ENCODE measurements around the gene APMAP. TPM values are rescaled to one million over a fixed set of nuclear protein-coding genes. Genes with fewer than 3 reads are reported as not detected.

APMAP gene
- total RNA-seq, 2 donors from 2014 or later: 43.9 to 63.3 TPM

DNA sequence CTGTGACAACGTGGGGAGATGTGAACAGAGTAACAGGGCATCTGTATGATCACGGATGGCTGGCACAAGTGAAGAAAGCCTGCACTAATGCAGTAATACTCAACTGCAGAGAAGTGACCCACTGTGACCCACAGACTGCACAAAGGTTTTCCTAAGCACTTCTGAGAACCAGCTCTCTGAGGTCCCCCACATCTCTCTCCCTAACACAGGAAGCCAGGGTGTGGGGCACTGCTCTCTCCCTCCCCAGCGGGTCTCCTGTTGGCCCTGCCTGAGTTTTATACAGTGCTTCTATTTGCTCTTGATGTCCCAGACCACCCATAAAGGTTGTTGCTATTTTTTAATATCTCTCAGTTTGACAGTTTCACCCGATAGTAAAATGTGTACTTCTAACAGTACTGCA lies 11.3 kb downstream of the APMAP start:
- intact Hi-C loops (cut with DNase I): no loop called here
- Histone ChIP-seq H3K36me3 (no peaks in the 10 kb centered on the region), H3K4me3 (no peak overlapping the region), H3K27ac (no peak overlapping the region), H3K4me1 (no peaks in the 10 kb centered on the region), H3K9ac (ENCODE audit: low read depth in 2 of 2, low read length in 2 of 2) (no peak overlapping the region), H3K27me3 (no peaks in the 10 kb centered on the region), H3K9me3 (no peaks in the 10 kb centered on the region)
- DNase-seq: no peak
- TF ChIP-seq, protein P1, sequence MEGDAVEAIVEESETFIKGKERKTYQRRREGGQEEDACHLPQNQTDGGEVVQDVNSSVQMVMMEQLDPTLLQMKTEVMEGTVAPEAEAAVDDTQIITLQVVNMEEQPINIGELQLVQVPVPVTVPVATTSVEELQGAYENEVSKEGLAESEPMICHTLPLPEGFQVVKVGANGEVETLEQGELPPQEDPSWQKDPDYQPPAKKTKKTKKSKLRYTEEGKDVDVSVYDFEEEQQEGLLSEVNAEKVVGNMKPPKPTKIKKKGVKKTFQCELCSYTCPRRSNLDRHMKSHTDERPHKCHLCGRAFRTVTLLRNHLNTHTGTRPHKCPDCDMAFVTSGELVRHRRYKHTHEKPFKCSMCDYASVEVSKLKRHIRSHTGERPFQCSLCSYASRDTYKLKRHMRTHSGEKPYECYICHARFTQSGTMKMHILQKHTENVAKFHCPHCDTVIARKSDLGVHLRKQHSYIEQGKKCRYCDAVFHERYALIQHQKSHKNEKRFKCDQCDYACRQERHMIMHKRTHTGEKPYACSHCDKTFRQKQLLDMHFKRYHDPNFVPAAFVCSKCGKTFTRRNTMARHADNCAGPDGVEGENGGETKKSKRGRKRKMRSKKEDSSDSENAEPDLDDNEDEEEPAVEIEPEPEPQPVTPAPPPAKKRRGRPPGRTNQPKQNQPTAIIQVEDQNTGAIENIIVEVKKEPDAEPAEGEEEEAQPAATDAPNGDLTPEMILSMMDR (IDR thresholded peaks at IDR 0.05): no peak

DNA sequence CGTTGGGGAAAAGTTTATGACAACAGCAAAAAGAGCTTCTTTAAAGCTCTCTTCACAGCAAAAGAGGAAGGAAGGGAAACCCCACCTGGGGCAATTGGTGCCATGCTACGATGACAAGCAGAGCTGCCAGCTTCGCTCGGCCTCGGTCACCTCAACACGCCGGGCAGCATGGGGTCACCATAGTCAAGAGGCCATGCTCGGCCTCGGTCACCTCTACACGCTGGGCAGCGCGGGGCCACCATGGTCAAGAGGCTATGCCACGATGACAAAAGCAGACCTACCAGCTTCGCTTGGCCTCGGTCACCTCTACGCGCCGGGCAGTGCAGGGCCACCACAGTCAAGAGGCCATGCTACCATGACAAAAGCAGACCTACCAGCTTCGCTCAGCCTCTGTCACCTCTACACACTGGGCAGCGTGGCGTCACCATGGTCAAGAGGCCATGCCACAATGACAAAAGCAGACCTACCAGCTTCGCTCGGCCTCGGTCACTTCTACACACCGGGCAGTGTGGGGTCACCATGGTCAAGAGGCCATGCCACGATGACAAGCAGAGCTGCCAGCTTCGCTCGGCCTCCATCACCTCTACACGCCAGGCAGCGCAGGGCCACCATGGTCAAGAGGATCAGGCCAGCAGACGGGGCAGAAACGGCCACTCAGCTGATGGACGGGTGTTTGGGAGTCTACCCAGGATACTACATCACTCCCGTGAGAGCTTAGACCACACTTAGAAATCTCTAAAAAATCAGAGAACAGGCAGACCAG lies 12.1 kb downstream of the APMAP start:
- Histone ChIP-seq H3K4me3 (no peak overlapping the region), H3K9me3 (no peaks in the 10 kb centered on the region), H3K36me3 (no peaks in the 10 kb centered on the region), H3K4me1 (no peaks in the 10 kb centered on the region), H3K27ac (no peak overlapping the region), H3K27me3 (no peaks in the 10 kb centered on the region), H3K9ac (ENCODE audit: low read depth in 2 of 2, low read length in 2 of 2) (no peak overlapping the region)
- peak; percentile 9 for DNase-seq
- TF ChIP-seq, protein P1 (IDR thresholded peaks at IDR 0.05): no peak
- intact Hi-C loops (cut with DNase I): no loop called here

DNA sequence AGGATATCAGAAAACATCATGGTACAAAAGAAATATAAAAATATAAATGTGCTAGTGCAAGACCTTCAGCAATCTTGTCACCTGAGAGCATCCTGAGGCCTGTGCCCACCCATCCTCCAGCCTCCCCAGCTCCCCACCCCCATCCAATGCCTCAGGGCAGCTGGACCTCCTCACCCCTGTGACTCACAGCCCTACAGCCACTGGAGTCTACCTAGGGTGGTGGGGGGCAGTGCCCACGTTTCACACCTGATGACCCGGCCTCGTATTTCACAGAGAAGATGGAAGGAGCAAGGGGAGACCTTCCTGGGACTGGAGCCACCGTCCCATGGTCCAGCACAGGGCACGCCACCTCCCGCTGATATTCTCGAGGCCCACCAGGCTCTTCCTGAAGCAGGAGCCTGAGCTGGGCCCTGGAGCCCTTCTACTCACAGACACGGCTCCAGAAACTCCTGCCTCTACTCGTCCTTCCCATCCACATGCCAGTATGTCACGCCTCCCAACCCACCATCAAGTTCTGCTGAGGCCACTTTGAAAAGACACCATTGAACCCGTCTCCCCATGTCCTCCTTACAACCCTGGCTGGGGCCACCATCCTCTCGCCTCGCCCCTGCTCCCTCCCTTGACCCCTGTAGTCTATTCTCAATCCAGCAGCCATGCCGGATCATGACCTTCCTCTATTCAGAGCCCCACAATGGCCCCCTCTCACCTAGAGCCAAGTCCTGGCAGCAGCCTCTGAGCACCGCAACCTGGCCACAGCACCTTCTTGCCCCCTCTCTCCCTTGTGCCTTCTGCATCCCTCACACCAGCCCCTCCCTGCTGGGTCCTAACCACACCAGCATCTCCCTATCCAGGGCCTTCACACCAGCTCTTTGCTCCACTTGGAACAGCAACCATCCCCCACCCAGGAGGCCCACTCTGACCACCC lies 13.3 kb downstream of the APMAP start:
- Histone ChIP-seq H3K4me3 (no peak overlapping the region), H3K36me3 (no peaks in the 10 kb centered on the region), H3K27ac (no peak overlapping the region), H3K9ac (ENCODE audit: low read depth in 2 of 2, low read length in 2 of 2) (no peak overlapping the region), H3K4me1 (no peaks in the 10 kb centered on the region), H3K9me3 (no peaks in the 10 kb centered on the region), H3K27me3 (no peaks in the 10 kb centered on the region)
- intact Hi-C loops (cut with DNase I): no loop called here
- TF ChIP-seq, protein P1 (IDR thresholded peaks at IDR 0.05): no peak
- peak; percentile 11 for DNase-seq

DNA sequence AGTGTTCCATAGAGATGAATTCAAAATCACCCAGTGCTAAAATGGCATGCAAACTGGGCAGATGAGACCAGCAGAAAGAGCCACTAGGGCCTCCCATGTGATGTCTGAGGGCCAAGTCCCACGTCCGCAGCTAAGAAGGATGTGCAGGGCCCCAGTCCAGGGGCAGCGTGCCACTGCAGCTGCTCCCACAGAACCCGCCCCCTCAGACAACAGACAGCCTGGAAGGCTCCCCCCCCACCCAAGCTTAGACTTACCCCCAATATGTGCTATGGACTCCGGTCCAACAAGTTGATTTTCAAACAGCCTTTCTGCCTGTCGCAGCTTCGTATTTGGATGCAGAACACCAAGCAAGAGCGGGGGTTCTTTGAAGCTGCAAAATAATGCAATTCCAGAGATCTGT lies 14.0 kb downstream of the APMAP start:
- Histone ChIP-seq H3K4me3 (no peak overlapping the region), H3K27ac (no peak overlapping the region), H3K27me3 (no peaks in the 10 kb centered on the region), H3K36me3 (no peaks in the 10 kb centered on the region), H3K4me1 (no peaks in the 10 kb centered on the region), H3K9me3 (no peaks in the 10 kb centered on the region), H3K9ac (ENCODE audit: low read depth in 2 of 2, low read length in 2 of 2) (no peak overlapping the region)
- peak; percentile 10 for DNase-seq
- TF ChIP-seq, protein P1 (IDR thresholded peaks at IDR 0.05): no peak
- intact Hi-C loops (cut with DNase I): no loop called here

DNA sequence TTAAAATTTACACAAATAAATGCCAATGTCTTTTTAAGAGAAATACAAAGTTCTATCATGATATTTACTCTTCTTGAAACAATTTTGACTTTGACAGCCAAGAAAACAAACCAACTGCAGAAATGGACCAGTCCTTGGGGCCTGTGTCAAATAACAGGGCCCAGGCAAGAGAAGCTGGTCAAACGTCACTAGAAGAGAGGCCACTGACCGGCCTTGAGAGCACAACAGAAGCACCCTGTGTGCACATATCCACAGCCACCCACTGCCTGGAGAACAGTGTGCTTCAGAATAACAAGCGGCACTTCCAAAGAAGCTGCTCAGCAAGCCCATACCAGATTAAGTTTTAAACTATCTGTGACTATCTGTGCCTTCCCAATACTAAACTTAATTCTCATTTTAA lies 14.8 kb downstream of the APMAP start:
- intact Hi-C loops (cut with DNase I): no loop called here
- Histone ChIP-seq H3K4me3 (no peak overlapping the region), H3K27ac (no peak overlapping the region), H3K36me3 (no peaks in the 10 kb centered on the region), H3K9ac (ENCODE audit: low read depth in 2 of 2, low read length in 2 of 2) (no peak overlapping the region), H3K9me3 (no peaks in the 10 kb centered on the region), H3K4me1 (no peaks in the 10 kb centered on the region), H3K27me3 (no peaks in the 10 kb centered on the region)
- TF ChIP-seq, protein P1 (IDR thresholded peaks at IDR 0.05): no peak
- DNase-seq: no peak
